ENCODE data around the gene TTBK2.

DNA sequence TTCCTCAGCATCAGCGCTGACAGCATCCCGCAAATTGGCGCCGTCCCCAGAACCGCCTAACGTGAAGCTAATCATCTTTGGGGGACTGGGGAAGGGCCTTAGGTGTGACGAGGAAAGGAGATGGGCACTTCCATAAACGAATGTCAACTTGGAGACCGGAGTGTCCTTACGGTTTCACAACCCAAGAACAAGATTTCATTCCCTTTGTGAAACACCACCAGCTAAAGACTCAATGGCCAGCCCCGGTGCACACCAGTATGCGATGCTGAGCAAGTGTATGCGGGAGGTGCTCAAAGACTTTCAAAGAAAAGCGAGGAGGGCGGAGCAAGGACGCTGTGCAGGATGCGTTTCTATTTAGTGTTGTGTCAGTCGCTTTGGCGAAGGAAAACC is 759 bp upstream of the TTBK2 start:
- no peak for TF ChIP-seq POLR2A (IDR thresholded peaks at IDR 0.05; ENCODE audit: low read length)
- no peak for TF ChIP-seq GATA1 (IDR thresholded peaks at IDR 0.05; ENCODE audit: low read depth, low read length)
